Breast epithelium (tissue), 3 donors: ENCODE data around the gene SIT1.

ENCODE experiments used
- CTCF ChIP-seq, 3 donors: fragments of 450-650 bp; IDR thresholded peaks; one replicate each; pipeline ENCODE4 v1.5.1; 2016 to 2017; ENCODE audit warnings: antibody characterized with exemption in 3 of 3, mild to moderate bottlenecking in 3 of 3, moderate library complexity in 3 of 3
- POLR2AphosphoS5 ChIP-seq, 3 donors: sonication (generic); formaldehyde crosslinking; IDR thresholded peaks; one replicate each; pipeline ENCODE4 v1.6.1; 2017; ENCODE audit warnings: antibody characterized with exemption in 3 of 3

- TF ChIP-seq POLR2AphosphoS5 (IDR thresholded peaks at IDR 0.05), result no peak
- no peak for TF ChIP-seq CTCF (IDR thresholded peaks at IDR 0.05)
These were observed 31.0 kb downstream of the SIT1 start for GRCh38 chr9:35619800-35620158.
